ENCODE results near the gene RFWD3.

RFWD3 gene

DNA sequence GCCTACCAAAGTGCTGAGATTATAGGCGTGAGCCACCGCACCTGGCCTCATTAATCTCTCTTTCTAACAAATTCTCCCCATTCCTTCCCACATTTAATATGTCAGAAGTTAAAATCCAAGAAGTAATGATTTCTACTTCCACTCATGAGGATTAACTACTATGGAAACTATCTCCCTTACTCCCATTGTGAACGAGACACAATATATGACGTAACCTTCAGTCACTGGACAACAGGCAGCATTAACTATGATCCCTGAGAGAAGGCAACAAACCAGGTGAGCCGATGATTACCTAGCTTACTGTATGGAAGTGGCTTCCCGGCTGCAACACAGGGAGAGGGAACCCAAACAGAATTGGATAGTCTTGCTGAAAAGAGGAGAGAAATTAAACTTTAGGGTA is 79.7 kb downstream of the RFWD3 start:
- no peaks in the 10 kb centered on the region for H3K9me3 ChIP-seq (ENCODE audit: control extremely low read depth in 1 of 5, control insufficient read depth in 4 of 5, insufficient read depth in 2 of 5, low read depth in 1 of 5, low read length in 4 of 5)
- 78% methylated on average over 3 of the region's 6 CpGs for WGBS (ENCODE audit: insufficient coverage)

DNA sequence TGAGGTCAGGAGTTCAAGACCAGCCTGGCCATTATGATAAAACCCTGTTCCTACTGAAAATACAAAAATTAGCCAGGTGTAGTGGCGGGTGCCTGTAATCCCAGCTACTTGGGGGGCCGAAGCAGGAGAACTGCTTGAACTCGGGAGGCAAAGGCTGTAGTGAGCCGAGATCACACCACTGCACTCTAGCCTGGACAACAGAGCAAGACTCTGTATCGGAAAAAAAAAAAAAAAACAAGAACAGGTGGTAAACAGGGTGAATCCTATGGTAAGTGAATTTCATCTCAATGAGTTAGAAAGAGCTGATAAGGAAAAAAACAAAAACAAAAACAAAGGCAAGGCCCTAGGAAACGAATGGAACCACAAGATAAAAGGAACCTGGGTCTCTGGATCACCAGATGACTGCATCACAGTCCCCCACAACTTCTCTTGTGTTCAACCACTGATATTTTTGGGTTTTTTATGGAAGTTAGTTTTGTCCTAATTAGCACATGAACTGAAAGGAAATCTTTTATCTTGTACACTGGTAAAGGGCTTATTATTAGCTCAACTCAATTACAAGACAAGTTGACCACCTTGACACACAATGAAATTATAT is 80.7 kb downstream of the RFWD3 start:
- Histone ChIP-seq H3K27ac (ENCODE audit: insufficient read depth in 1 of 2, low read depth in 1 of 2, low read length in 2 of 2, poor library complexity in 1 of 2, severe bottlenecking in 2 of 2) (no peak overlapping the region), H3K27me3 (replicated peaks in 2 of 5; ENCODE audit: control insufficient read depth in 4 of 5, insufficient read depth in 5 of 5, low read length in 4 of 5) (no peaks in the 10 kb centered on the region), H3K36me3 (ENCODE audit: control insufficient read depth in 4 of 4, insufficient read depth in 4 of 4, low read length in 3 of 4) (peaks cover 0 to 2% (median under 1%) of the 10 kb centered on the region in 4 experiments), H3K9me3 (ENCODE audit: control extremely low read depth in 1 of 5, control insufficient read depth in 4 of 5, insufficient read depth in 2 of 5, low read depth in 1 of 5, low read length in 4 of 5) (no peaks in the 10 kb centered on the region), H3K4me3 (ENCODE audit: control insufficient read depth in 1 of 7, extremely low read depth in 1 of 7, insufficient read depth in 4 of 7, low read depth in 2 of 7, low read length in 6 of 7) (no peak overlapping the region), H3K4me1 (ENCODE audit: control extremely low read depth in 1 of 4, control insufficient read depth in 4 of 4, insufficient read depth in 4 of 4, low read length in 3 of 4) (peaks cover 0 to 6% (median under 1%) of the 10 kb centered on the region in 4 experiments)
- 86% methylated on average over 4 of the region's 6 CpGs for WGBS (ENCODE audit: insufficient coverage)
- DNase-seq, result peak in 1 of 3 donors; percentile 37
- POLR2A ChIA-PET, result no interaction called here
- CTCF ChIA-PET, result no interaction called here

More for the DNA sequence above, 79.7 kb downstream of the RFWD3 start:
- Histone ChIP-seq H3K4me3 (ENCODE audit: control insufficient read depth in 1 of 7, extremely low read depth in 1 of 7, insufficient read depth in 4 of 7, low read depth in 2 of 7, low read length in 6 of 7) (no peak overlapping the region), H3K27me3 (replicated peaks in 2 of 5; ENCODE audit: control insufficient read depth in 4 of 5, insufficient read depth in 5 of 5, low read length in 4 of 5) (no peaks in the 10 kb centered on the region), H3K4me1 (ENCODE audit: control extremely low read depth in 1 of 4, control insufficient read depth in 4 of 4, insufficient read depth in 4 of 4, low read length in 3 of 4) (peaks cover 0 to 5% (median 0%) of the 10 kb centered on the region in 4 experiments), H3K36me3 (ENCODE audit: control insufficient read depth in 4 of 4, insufficient read depth in 4 of 4, low read length in 3 of 4) (peaks cover 0 to 2% (median under 1%) of the 10 kb centered on the region in 4 experiments), H3K27ac (ENCODE audit: insufficient read depth in 1 of 2, low read depth in 1 of 2, low read length in 2 of 2, poor library complexity in 1 of 2, severe bottlenecking in 2 of 2) (no peak overlapping the region)
- POLR2A ChIA-PET, result no interaction called here
- no peak for DNase-seq
- CTCF ChIA-PET, result interaction anchor here (0.8 kb wide), 1 partner anchor 25 kb away, joined by 3 read pairs; no protein-coding TSS in a partner anchor

DNA sequence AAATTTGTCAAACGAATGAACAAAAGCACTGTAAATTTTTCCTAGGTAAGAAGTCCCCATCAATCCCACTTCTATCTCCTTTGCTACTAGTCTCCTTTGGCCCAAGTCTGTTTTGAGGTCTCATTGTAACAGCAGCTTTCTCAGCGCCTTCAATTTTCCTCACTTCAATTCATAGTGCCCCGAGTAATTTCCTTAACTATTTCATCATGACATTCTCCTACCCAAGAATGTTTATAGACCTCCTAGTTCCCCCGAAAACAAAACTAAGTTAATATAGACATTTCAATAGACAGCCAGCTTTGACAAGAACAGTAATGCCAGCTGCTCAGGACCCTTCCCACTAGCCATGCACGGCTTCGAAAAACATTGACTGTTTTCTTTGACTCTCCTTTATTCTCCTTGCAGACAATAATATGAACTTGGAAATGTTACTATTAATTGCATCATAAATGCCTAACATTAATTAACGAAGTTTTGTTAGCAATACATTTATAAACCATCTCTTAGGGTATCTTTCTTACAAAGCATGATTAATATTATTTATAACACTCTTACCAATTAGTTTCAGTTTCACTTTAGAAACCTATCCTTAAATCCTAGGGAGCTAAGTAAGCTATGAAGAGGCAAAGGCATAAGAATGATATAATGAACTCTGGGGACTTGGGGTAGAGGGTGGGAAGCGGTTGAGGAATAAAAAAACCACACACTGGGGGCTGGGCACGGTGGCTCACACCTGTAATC is 82.6 kb downstream of the RFWD3 start:
- H3K36me3 ChIP-seq (ENCODE audit: control insufficient read depth in 4 of 4, insufficient read depth in 4 of 4, low read length in 3 of 4), result peaks cover 0 to 2% (median under 1%) of the 10 kb centered on the region in 4 experiments
- peak in 1 of 3 donors; percentile 23 for DNase-seq
- H3K4me3 ChIP-seq (ENCODE audit: control insufficient read depth in 1 of 7, extremely low read depth in 1 of 7, insufficient read depth in 4 of 7, low read depth in 2 of 7, low read length in 6 of 7), result no peak overlapping the region
- no peak overlapping the region for H3K27ac ChIP-seq (ENCODE audit: insufficient read depth in 1 of 2, low read depth in 1 of 2, low read length in 2 of 2, poor library complexity in 1 of 2, severe bottlenecking in 2 of 2)
- CTCF ChIA-PET, result interaction anchor here (1.2 kb wide), 1 partner anchor 9 kb away, joined by 3 read pairs; no protein-coding TSS in a partner anchor
- 100% methylated on average over 5 of the region's 9 CpGs for WGBS (ENCODE audit: insufficient coverage)
- POLR2A ChIA-PET, result no interaction called here
- no peaks in the 10 kb centered on the region for H3K27me3 ChIP-seq (replicated peaks in 2 of 5; ENCODE audit: control insufficient read depth in 4 of 5, insufficient read depth in 5 of 5, low read length in 4 of 5)
- H3K9me3 ChIP-seq (ENCODE audit: control extremely low read depth in 1 of 5, control insufficient read depth in 4 of 5, insufficient read depth in 2 of 5, low read depth in 1 of 5, low read length in 4 of 5), result no peaks in the 10 kb centered on the region
- H3K4me1 ChIP-seq (ENCODE audit: control extremely low read depth in 1 of 4, control insufficient read depth in 4 of 4, insufficient read depth in 4 of 4, low read length in 3 of 4), result peaks cover 0 to 5% (median 1%) of the 10 kb centered on the region in 4 experiments

DNA sequence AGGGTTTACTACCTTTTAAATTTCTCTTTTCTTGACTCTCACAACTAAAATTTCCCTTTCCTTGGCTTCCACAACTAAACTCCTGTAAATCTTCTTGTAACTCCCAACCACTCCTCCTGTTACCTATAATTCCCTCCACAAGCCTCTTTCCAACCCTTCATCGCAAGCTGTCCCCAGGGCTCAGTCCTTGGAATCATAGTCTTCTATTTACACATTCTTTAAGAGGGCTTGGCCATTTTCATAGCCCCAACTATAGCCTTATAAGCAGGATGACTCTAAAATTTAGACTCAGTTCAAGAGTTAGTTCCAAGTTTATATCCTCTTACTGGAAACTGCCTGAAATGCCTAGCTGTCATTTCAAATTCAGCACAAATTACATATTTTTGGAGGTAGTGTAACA is 83.7 kb downstream of the RFWD3 start:
- Histone ChIP-seq H3K4me1 (ENCODE audit: control extremely low read depth in 1 of 4, control insufficient read depth in 4 of 4, insufficient read depth in 4 of 4, low read length in 3 of 4) (peaks cover 0 to 6% (median 1%) of the 10 kb centered on the region in 4 experiments), H3K4me3 (ENCODE audit: control insufficient read depth in 1 of 7, extremely low read depth in 1 of 7, insufficient read depth in 4 of 7, low read depth in 2 of 7, low read length in 6 of 7) (no peak overlapping the region), H3K27me3 (replicated peaks in 2 of 5; ENCODE audit: control insufficient read depth in 4 of 5, insufficient read depth in 5 of 5, low read length in 4 of 5) (no peaks in the 10 kb centered on the region), H3K36me3 (ENCODE audit: control insufficient read depth in 4 of 4, insufficient read depth in 4 of 4, low read length in 3 of 4) (peaks cover 0 to 2% (median under 1%) of the 10 kb centered on the region in 4 experiments), H3K27ac (ENCODE audit: insufficient read depth in 1 of 2, low read depth in 1 of 2, low read length in 2 of 2, poor library complexity in 1 of 2, severe bottlenecking in 2 of 2) (no peak overlapping the region), H3K9me3 (ENCODE audit: control extremely low read depth in 1 of 5, control insufficient read depth in 4 of 5, insufficient read depth in 2 of 5, low read depth in 1 of 5, low read length in 4 of 5) (no peaks in the 10 kb centered on the region)
- POLR2A ChIA-PET, result no interaction called here
- WGBS (ENCODE audit: insufficient coverage), result 100% methylated on average over 1 of the region's 1 CpG
- CTCF ChIA-PET, result interaction anchor here (1.2 kb wide), 1 partner anchor 10 kb away, joined by 3 read pairs; no protein-coding TSS in a partner anchor
- no peak for DNase-seq

DNA sequence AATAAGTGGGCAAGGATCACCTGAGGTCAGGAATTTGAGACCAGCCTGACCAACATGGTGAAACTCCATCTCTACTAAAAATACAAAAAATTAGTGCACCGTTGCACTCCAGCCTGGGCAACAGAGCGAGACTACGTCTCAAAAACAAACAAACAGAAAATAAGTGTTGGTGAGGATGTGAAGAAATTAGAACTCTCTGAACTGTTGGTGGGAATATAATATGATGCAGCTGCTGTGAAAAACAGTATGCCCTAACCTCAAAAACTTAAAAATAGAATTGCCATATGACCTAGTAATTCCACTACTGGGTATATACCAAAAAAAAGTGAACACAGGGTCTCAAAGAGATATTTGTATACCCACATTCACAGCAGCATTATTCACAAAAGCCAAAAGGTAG is 85.8 kb downstream of the RFWD3 start:
- H3K36me3 ChIP-seq (ENCODE audit: control insufficient read depth in 4 of 4, insufficient read depth in 4 of 4, low read length in 3 of 4), result no peaks in the 10 kb centered on the region

DNA sequence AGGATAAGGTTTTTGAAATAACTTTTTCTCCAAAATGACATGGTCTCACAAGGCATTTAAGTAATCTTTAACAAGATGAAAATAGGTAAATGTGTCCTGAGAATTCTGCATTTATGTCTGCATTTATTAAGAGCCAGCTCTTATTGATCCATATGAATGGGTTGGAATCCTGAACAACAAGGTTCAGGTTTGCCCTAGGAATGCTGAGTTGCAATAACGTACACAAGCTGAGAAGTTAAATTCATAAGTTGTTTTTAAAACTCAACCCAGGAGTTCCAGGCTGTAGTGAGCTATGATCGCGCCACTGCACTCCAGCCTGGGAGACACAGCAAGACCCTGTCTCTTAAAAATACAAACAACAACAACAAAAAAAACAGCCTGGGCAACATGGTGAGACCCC is 87.8 kb downstream of the RFWD3 start:
- no peak overlapping the region for H3K27ac ChIP-seq (ENCODE audit: insufficient read depth in 1 of 2, low read depth in 1 of 2, low read length in 2 of 2, poor library complexity in 1 of 2, severe bottlenecking in 2 of 2)
- POLR2A ChIA-PET, result interaction anchor here (0.9 kb wide), 1 partner anchor 9 kb away, joined by 4 read pairs; no protein-coding TSS in a partner anchor

More for the DNA sequence above, 85.8 kb downstream of the RFWD3 start:
- WGBS (ENCODE audit: insufficient coverage), result 92% methylated on average over 2 of the region's 3 CpGs
- Histone ChIP-seq H3K9me3 (ENCODE audit: control extremely low read depth in 1 of 5, control insufficient read depth in 4 of 5, insufficient read depth in 2 of 5, low read depth in 1 of 5, low read length in 4 of 5) (no peaks in the 10 kb centered on the region), H3K4me3 (ENCODE audit: control insufficient read depth in 1 of 7, extremely low read depth in 1 of 7, insufficient read depth in 4 of 7, low read depth in 2 of 7, low read length in 6 of 7) (no peak overlapping the region), H3K27me3 (replicated peaks in 2 of 5; ENCODE audit: control insufficient read depth in 4 of 5, insufficient read depth in 5 of 5, low read length in 4 of 5) (no peaks in the 10 kb centered on the region), H3K4me1 (ENCODE audit: control extremely low read depth in 1 of 4, control insufficient read depth in 4 of 4, insufficient read depth in 4 of 4, low read length in 3 of 4) (peaks cover 0 to 7% (median 1%) of the 10 kb centered on the region in 4 experiments), H3K27ac (ENCODE audit: insufficient read depth in 1 of 2, low read depth in 1 of 2, low read length in 2 of 2, poor library complexity in 1 of 2, severe bottlenecking in 2 of 2) (no peak overlapping the region)
- CTCF ChIA-PET, result no interaction called here
- DNase-seq, result no peak
- POLR2A ChIA-PET, result no interaction called here

DNA sequence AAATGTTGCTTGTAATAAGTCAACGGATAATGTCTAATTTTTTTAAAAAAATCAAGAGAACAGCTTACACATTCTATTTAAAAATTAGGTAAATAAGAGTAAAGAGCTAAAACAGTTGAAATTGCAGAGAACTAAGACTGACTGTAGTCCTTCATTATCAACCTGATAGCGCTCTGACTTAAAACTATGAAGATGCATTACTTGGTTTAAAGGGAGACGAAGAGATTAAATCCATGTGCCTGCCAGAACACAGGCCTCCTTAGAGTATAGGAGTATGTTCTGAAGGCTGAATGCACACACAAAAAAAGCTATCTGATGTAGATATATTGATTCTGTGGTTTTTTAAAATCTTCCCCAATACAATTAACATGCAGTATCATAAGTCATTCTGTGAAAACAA is 88.2 kb downstream of the RFWD3 start:
- no peak for DNase-seq
- ChIA-PET CTCF (interaction anchor here (0.7 to 1.3 kb wide), 3 partner anchors 15 to 1738 kb away, joined by 3 to 4 read pairs (median 3); no protein-coding TSS in a partner anchor), POLR2A (interaction anchor here (0.9 kb wide), 1 partner anchor 8 kb away, joined by 4 read pairs; no protein-coding TSS in a partner anchor)
- Histone ChIP-seq H3K27ac (ENCODE audit: insufficient read depth in 1 of 2, low read depth in 1 of 2, low read length in 2 of 2, poor library complexity in 1 of 2, severe bottlenecking in 2 of 2) (no peak overlapping the region), H3K4me3 (ENCODE audit: control insufficient read depth in 1 of 7, extremely low read depth in 1 of 7, insufficient read depth in 4 of 7, low read depth in 2 of 7, low read length in 6 of 7) (no peak overlapping the region), H3K9me3 (ENCODE audit: control extremely low read depth in 1 of 5, control insufficient read depth in 4 of 5, insufficient read depth in 2 of 5, low read depth in 1 of 5, low read length in 4 of 5) (no peaks in the 10 kb centered on the region), H3K27me3 (replicated peaks in 2 of 5; ENCODE audit: control insufficient read depth in 4 of 5, insufficient read depth in 5 of 5, low read length in 4 of 5) (no peaks in the 10 kb centered on the region), H3K4me1 (ENCODE audit: control extremely low read depth in 1 of 4, control insufficient read depth in 4 of 4, insufficient read depth in 4 of 4, low read length in 3 of 4) (peaks cover 0 to 7% (median 1%) of the 10 kb centered on the region in 4 experiments), H3K36me3 (ENCODE audit: control insufficient read depth in 4 of 4, insufficient read depth in 4 of 4, low read length in 3 of 4) (no peaks in the 10 kb centered on the region)
- 100% methylated on average over 1 of the region's 3 CpGs for WGBS (ENCODE audit: insufficient coverage)

More for the DNA sequence above, 87.8 kb downstream of the RFWD3 start:
- Histone ChIP-seq H3K9me3 (ENCODE audit: control extremely low read depth in 1 of 5, control insufficient read depth in 4 of 5, insufficient read depth in 2 of 5, low read depth in 1 of 5, low read length in 4 of 5) (no peaks in the 10 kb centered on the region), H3K4me3 (ENCODE audit: control insufficient read depth in 1 of 7, extremely low read depth in 1 of 7, insufficient read depth in 4 of 7, low read depth in 2 of 7, low read length in 6 of 7) (no peak overlapping the region), H3K27me3 (replicated peaks in 2 of 5; ENCODE audit: control insufficient read depth in 4 of 5, insufficient read depth in 5 of 5, low read length in 4 of 5) (no peaks in the 10 kb centered on the region), H3K36me3 (ENCODE audit: control insufficient read depth in 4 of 4, insufficient read depth in 4 of 4, low read length in 3 of 4) (no peaks in the 10 kb centered on the region), H3K4me1 (ENCODE audit: control extremely low read depth in 1 of 4, control insufficient read depth in 4 of 4, insufficient read depth in 4 of 4, low read length in 3 of 4) (peaks cover 0 to 7% (median 1%) of the 10 kb centered on the region in 4 experiments)
- DNase-seq, result no peak
- WGBS (ENCODE audit: insufficient coverage), result 80% methylated on average over 1 of the region's 3 CpGs
- CTCF ChIA-PET, result interaction anchor here (0.7 to 1.2 kb wide), 2 partner anchors 15 to 16 kb away, joined by 3 read pairs; no protein-coding TSS in a partner anchor

Measured in common myeloid progenitor, CD34-positive (primary cell).